Measurements from ENCODE around the gene HTT-AS. TPM values are rescaled to one million over a fixed set of nuclear protein-coding genes. Genes with fewer than 3 reads are reported as not detected.

Gene HTT-AS
- total RNA-seq, 1 donor from 2014 or later = not detected

- H3K27ac Mint-ChIP-seq = no peak overlapping the region
- H3K4me1 Mint-ChIP-seq = no peaks in the 10 kb centered on the region
- H3K27me3 Mint-ChIP-seq (ENCODE audit: low read depth) = no peaks in the 10 kb centered on the region
- no peak for DNase-seq (ENCODE audit: low spot score in 2 of 2, unreplicated experiment in 2 of 2)
- no peaks in the 10 kb centered on the region for H3K9me3 Mint-ChIP-seq
- no peak overlapping the region for H3K4me3 Mint-ChIP-seq
- H3K36me3 Mint-ChIP-seq = no peaks in the 10 kb centered on the region
- no peak for TF ChIP-seq CTCF (IDR thresholded peaks at IDR 0.05; ENCODE audit: unreplicated experiment)
These were observed 44.9 kb downstream of the HTT-AS start for GRCh38 chr4:3029464-3029863.

- DNase-seq (ENCODE audit: low spot score in 2 of 2, unreplicated experiment in 2 of 2) = no peak
- H3K27ac Mint-ChIP-seq = no peak overlapping the region
- H3K4me3 Mint-ChIP-seq = no peak overlapping the region
- peaks cover 5% of the 10 kb centered on the region for H3K9me3 Mint-ChIP-seq
- no peaks in the 10 kb centered on the region for H3K27me3 Mint-ChIP-seq (ENCODE audit: low read depth)
- H3K4me1 Mint-ChIP-seq = no peaks in the 10 kb centered on the region
- TF ChIP-seq CTCF (IDR thresholded peaks at IDR 0.05; ENCODE audit: unreplicated experiment) = no peak
- no peaks in the 10 kb centered on the region for H3K36me3 Mint-ChIP-seq
These were observed 47.8 kb downstream of the HTT-AS start for GRCh38 chr4:3026540-3026939.

- DNase-seq (ENCODE audit: low spot score in 2 of 2, unreplicated experiment in 2 of 2) = no peak
- no peak for TF ChIP-seq CTCF (IDR thresholded peaks at IDR 0.05; ENCODE audit: unreplicated experiment)
- H3K27ac Mint-ChIP-seq = no peak overlapping the region
- H3K4me1 Mint-ChIP-seq = no peaks in the 10 kb centered on the region
- H3K9me3 Mint-ChIP-seq = peaks cover 5% of the 10 kb centered on the region
- no peak overlapping the region for H3K4me3 Mint-ChIP-seq
- no peaks in the 10 kb centered on the region for H3K36me3 Mint-ChIP-seq
- no peaks in the 10 kb centered on the region for H3K27me3 Mint-ChIP-seq (ENCODE audit: low read depth)
These were observed 48.5 kb downstream of the HTT-AS start for GRCh38 chr4:3025881-3026280.

- no peak for TF ChIP-seq CTCF (IDR thresholded peaks at IDR 0.05; ENCODE audit: unreplicated experiment)
- Mint-ChIP-seq H3K4me3 (no peak overlapping the region), H3K4me1 (no peaks in the 10 kb centered on the region), H3K27ac (no peak overlapping the region), H3K9me3 (peaks cover 5% of the 10 kb centered on the region), H3K36me3 (no peaks in the 10 kb centered on the region), H3K27me3 (ENCODE audit: low read depth) (no peaks in the 10 kb centered on the region)
- DNase-seq (ENCODE audit: low spot score in 2 of 2, unreplicated experiment in 2 of 2) = no peak
These were observed 51.7 kb downstream of the HTT-AS start for GRCh38 chr4:3022651-3023050.

GRCh38 chr4:3022112-3022511 lies 52.2 kb downstream of the HTT-AS start:
- Mint-ChIP-seq H3K36me3 (no peaks in the 10 kb centered on the region), H3K27me3 (ENCODE audit: low read depth) (no peaks in the 10 kb centered on the region), H3K4me1 (no peaks in the 10 kb centered on the region), H3K4me3 (no peak overlapping the region), H3K27ac (no peak overlapping the region), H3K9me3 (peaks cover 5% of the 10 kb centered on the region)
- no peak for TF ChIP-seq CTCF (IDR thresholded peaks at IDR 0.05; ENCODE audit: unreplicated experiment)
- DNase-seq (ENCODE audit: low spot score in 2 of 2, unreplicated experiment in 2 of 2) = no peak

- no peak for DNase-seq (ENCODE audit: low spot score in 2 of 2, unreplicated experiment in 2 of 2)
- TF ChIP-seq CTCF (IDR thresholded peaks at IDR 0.05; ENCODE audit: unreplicated experiment) = no peak
- no peaks in the 10 kb centered on the region for H3K36me3 Mint-ChIP-seq
- H3K9me3 Mint-ChIP-seq = peaks cover 5% of the 10 kb centered on the region
- no peaks in the 10 kb centered on the region for H3K4me1 Mint-ChIP-seq
- no peak overlapping the region for H3K4me3 Mint-ChIP-seq
- H3K27ac Mint-ChIP-seq = no peak overlapping the region
- no peaks in the 10 kb centered on the region for H3K27me3 Mint-ChIP-seq (ENCODE audit: low read depth)
These were observed 52.7 kb downstream of the HTT-AS start for GRCh38 chr4:3021627-3022026.

Measured in mesothelial cell of epicardium (in vitro differentiated cells).